HPDE6-E6E7 (cell line): ENCODE measurements around the gene FGF14.

Source experiments
- DNase-seq: peaks from one replicate; pipeline ENCODE4 v3.0.0; 2011; ENCODE audit warnings: missing footprints; ENCODE audit errors: extremely low spot score

The FGF14 gene

DNA sequence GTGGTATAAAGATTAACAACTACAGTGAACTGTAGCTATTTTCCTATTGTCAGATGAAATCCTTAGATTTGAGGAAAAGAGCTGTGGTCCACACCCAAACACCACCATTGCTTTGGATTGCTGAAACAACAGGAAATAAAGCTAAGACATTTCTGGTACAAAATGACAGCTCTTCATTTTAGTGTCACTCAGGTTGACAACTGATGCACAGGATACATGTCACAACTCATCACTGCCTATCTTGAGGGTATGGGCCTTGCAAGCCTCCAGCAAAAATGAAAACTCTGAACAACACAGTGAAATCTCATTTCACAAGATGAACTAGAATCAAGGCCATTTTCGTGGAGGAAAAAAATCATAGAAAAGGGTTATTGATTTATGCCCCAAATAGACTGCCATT is 609.7 kb downstream of the FGF14 start:
- DNase-seq, result no peak

GRCh38 chr13:101785858-101786257 is 616.0 kb downstream of the FGF14 start:
- peak; percentile 7 for DNase-seq

GRCh38 chr13:101784313-101784712 is 617.5 kb downstream of the FGF14 start:
- no peak for DNase-seq

GRCh38 chr13:101783554-101783953 is 618.3 kb downstream of the FGF14 start:
- DNase-seq, result no peak

DNA sequence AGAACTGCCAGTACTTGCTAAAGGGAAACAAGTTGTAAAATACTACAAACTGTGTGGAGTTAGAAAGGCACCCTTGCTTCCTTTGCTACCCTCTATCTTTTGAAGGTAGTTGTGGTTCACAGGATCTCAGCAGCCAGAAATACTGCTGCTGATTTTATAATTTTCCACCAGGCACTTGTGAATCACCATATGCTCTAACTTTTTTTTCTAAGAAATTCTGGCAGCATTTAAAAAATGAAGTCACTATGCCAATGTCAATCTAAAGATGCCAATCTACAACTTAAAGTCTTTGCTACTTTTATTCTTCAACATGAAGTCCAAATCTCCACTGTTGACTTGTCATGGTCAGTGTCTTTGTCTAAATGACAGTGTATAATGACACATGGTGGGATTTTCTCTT is 621.6 kb downstream of the FGF14 start:
- no peak for DNase-seq

DNA sequence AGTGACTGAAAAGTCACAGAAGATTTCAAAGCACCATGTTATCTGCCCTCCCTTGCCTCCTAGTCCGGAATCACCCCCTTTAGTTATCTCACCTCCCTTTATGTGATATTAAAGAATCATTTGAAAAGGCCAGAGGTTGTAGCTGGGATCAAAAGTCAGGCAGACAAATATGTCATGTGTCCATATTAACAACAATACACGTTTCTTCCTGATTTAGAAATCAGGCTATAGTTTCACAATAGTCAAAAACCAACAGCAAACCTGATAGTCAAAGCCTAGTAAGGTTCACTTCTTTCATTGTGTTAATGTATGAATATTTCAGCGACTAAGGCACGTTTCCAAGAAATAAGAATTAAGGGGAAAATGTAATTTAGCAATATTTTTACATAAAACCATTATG is 622.7 kb downstream of the FGF14 start:
- no peak for DNase-seq

DNA sequence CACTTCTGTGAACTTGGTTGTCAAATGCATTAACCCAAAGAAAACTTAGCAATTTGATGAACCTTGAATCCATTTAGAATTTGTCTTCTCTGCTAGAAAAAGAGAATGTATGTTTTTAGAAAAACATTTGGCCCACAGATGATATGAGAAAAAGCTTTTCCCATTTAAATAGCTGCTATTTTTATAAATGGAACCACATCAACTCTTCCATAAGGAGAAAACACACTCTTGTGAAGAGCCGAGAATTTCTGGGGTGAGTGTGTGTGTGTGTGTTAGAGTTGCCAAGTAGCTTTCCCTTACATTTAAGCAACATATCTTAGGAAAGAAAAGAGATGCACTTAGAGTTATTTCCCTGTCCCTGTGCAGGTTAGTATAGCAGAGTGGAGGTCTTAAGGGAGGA is 626.6 kb downstream of the FGF14 start:
- no peak for DNase-seq

- no peak for DNase-seq
Observed at GRCh38 chr13:101774393-101774792, 627.5 kb downstream of the FGF14 start.

DNA sequence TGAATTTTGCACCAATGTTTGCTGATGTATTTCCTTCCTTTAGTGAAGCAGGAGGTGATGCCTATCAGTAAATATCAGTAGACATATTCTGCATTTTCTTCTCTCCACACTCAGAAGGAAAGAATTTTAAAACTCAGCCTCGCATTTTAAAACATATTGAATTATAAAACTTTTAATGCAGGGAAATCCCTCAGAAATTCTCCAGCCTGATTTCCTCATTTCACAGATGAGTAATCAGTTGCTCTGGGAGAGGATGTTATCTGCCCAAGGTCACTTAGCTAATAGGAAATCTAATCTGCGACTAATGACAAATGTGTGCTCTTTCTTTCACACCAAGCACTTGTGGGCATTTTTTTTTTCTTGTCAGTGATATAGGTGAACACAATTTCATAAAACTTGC is 628.8 kb downstream of the FGF14 start:
- DNase-seq, result no peak

- no peak for DNase-seq
Observed at GRCh38 chr13:101767131-101767530, 634.7 kb downstream of the FGF14 start.

GRCh38 chr13:101763191-101763590 is 638.7 kb downstream of the FGF14 start:
- DNase-seq, result no peak

GRCh38 chr13:101757446-101758039 is 644.3 kb downstream of the FGF14 start:
- peak; percentile 39 for DNase-seq

- DNase-seq, result no peak
Observed at GRCh38 chr13:101755228-101755887, 646.5 kb downstream of the FGF14 start.

DNA sequence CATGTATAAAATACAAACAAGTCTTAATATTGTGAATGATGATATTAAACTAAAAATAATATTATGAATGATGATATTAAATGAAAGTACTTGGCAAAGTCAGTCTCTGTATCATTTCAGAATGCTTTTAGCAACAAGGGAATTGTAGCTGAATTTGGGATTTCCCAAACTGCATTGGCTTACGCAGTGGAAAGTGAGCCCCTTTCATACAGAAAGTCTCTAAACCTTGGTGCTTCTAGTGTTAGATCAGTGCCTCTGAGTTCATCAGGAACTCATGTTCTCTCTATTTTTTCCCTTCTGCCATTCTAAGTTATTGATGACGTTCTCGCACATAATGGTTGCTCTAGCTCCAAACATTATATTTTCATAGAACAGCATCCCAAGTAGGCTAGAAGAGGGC is 649.4 kb downstream of the FGF14 start:
- no peak for DNase-seq

- peak; percentile 9 for DNase-seq
Observed at GRCh38 chr13:101751488-101751887, 650.4 kb downstream of the FGF14 start.

DNA sequence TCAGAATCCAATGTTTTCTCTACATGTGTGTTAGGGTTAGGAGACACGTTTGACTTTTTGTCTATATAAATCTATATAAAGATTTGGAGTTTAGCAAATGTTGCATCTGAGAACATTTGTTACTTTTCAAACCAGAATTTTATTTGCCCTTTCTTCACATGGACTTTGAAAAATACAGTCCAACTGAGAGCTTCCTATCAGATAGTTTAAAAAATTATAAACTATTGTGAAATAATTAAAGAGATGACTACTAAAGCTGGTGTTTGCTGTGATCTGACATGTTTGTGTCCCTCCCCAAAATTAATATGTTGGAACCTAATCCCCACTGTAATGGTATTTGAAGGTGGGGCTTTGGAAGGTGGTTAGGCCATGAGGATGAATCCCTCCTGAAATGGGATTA is 652.3 kb downstream of the FGF14 start:
- no peak for DNase-seq

DNA sequence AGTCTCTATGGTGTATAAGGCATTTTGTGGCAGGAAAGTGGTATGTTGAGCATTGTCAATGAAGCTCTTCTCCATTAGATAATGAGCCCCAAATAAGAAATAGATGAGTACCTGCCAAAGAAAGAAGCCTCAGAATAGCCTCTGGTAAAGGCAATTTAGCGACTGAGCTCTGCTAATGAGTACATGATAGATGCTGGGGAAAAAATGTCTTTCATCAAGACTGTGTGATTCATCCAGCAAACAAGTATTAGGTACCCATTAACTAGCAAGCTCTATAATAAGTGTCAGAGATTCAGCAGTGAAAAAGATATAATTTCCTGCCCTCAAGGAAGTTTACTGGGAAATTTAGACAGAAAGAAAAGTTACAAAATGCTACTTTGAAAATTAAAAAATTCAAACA is 654.8 kb downstream of the FGF14 start:
- no peak for DNase-seq

DNA sequence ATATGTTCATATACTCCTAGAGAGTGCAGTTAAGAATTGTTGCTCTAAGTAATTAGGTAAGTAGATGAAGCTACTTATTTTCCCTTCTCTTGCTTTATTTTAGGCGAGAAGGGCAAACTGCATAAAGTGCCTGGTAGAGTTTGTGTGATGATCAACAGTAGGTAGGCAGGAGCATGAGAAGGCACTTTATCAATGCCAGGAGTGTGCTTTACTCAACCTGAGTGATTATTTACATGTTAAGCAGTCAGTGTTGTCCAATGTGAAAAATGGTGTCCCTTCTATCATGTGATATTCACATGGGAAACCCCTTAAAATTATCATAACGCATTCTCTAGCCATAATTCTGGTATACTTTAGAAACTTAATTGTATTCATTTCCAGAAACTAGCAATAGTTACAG is 655.3 kb downstream of the FGF14 start:
- DNase-seq, result no peak

DNA sequence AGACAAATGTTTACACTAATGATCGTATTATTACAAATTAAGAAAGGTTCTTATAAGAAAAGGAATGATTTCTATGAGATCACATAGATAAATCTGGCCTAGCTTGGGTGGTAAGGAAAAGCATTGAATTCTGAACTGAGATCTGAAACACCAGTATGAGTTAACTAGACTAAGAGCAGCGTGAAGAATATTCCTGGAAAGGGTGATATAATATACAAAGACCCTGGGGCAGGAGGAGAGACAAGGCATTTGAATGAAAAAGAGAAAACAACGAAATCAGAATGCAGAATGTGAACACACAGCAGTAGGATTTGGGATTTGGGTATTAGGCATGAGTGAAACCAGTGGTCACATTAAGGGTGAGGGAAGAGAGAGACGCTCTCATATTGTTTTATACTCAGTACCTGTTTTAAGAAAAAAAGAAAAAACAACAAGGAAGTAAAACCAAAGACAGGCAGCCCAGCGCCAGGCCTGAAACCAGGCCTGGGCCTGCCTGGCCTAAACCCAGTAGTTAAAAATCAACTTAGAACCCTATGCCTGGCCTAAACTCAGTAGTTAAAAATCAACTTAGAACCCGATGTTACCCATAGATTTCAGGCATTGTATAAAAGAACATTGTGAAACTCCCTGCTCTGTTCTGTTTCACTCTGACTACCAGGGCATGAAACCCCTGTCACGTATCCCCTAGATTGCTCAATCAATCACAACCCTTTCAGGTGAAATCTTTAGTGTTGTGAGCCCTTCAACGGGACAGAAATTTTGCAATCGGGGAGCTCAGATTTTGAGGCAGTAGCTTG is 662.3 kb downstream of the FGF14 start:
- DNase-seq, result no peak

- DNase-seq, result no peak
Observed at GRCh38 chr13:101738336-101738735, 663.5 kb downstream of the FGF14 start.

GRCh38 chr13:101736566-101736965 is 665.3 kb downstream of the FGF14 start:
- DNase-seq, result no peak

DNA sequence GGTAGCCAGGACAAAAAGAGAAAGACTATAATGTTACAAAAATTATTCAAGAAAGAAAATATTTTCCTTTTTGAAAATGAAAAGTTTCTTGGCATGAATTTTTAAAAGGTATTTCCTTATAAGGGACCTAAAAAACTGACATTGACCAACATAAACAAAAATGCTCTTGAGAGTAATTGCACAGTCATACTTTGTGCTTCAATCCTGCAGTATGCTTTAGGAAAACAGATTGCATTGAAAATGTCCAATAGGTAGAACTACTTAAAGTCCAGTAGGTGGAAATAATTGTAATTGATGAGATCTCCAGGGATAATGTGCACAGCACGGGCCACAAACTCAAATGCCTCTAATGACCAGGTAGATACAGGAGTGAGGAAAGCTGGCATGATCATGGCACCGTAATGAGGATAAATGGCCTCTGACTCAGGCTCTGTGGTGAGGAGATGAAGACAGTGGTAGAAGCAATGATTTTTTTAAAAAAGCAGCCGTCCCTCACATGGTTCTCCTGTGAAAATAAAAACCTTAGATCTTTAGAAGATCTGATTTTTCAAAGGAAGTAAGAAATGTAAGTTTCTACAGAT is 671.3 kb downstream of the FGF14 start:
- no peak for DNase-seq

DNA sequence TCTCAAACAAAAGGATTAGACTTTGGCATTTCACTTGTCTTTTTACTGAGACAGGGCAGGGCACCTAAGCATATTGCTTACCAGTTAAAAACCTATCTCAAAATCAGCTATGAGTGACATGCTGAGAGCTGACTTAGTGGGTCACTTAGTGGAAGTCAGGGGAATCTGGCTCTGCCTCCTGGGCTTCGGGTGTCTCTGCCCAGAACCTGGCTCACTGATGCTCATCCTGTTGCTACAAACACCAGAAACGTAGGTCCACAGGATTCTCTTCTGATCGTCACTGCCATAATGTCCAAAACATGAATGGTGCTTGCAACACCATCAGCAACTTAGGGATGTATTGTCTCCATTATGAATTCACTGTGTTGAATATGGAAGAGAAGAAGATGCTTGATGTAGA is 673.2 kb downstream of the FGF14 start:
- DNase-seq, result no peak
